ENCODE measurements around the gene LPP.
"Not testable (repeated sequence)": the region's sequence is repeated elsewhere in the genome, so short reads cannot be mapped to it uniquely, and the experiment has no call there.

Gene LPP, protein sequence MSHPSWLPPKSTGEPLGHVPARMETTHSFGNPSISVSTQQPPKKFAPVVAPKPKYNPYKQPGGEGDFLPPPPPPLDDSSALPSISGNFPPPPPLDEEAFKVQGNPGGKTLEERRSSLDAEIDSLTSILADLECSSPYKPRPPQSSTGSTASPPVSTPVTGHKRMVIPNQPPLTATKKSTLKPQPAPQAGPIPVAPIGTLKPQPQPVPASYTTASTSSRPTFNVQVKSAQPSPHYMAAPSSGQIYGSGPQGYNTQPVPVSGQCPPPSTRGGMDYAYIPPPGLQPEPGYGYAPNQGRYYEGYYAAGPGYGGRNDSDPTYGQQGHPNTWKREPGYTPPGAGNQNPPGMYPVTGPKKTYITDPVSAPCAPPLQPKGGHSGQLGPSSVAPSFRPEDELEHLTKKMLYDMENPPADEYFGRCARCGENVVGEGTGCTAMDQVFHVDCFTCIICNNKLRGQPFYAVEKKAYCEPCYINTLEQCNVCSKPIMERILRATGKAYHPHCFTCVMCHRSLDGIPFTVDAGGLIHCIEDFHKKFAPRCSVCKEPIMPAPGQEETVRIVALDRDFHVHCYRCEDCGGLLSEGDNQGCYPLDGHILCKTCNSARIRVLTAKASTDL

DNA sequence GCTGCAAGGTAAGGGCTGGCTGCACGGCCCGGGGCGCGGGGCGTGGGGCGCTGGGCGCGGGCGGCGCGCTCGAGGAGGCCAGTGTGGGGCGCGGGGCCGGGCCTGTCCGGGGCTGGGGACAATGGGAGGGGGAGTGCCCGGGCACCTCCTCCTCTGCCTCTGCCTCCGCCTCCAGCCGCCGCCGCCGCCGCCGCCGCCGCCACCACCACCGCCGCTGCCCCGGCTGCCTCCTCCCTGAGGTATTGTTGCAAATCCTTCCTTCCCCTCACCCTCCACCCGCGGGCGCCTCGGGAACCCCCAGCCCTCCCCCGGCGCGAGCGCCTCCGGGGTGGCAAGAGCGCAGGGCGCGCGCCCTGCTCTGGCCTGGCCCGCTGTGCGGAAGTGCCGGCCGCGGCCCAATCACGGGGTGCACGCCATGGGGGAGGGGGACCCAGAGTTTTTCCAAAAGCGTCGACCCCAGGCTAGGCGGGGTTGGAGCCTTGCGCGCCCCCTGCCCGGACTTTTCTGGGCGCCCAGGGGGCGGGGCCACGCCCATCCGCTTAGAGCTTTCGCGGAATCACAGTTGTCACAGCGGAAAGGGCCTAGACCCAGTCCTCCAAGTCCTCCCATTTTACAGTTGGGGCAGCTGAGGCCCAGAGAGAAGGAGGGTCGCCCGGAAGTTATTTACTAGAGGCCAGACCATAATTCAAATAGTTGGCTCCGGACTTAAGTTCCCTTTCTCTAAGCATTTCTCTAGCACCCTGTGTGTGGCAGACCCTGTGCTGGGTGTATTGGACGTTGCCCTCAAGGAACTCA is at the start of gene LPP:
Gene LPP (plus strand): TSS at position 144 of the 795 bp plus-strand sequence. CDS start 251,964 bp downstream, outside the sequence.
- peak; percentile 66 to 67 (median 66) for DNase-seq (ENCODE audit: low read depth in 3 of 3, low spot score in 1 of 3)

DNA sequence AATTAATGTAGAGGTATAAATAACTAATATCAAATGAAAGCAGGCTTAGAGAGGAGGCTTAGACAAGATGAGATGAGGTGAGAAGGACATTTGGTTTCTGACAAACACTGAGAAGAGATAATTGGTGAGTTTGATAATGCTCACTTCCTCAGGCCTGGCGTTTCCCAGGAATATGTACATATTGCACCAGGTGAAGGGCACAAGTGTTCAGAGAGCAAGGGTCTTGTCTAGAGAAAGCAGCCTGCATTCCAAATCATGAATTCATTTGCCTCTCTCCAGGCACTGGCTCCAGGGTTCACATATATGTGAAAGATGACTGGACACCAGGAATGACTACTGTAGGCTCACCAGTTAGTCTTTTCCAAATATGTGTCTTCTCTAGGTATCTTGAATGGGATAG is 48.0 kb upstream of the LPP start:
- no peak for DNase-seq (ENCODE audit: low read depth in 3 of 3, low spot score in 1 of 3)

DNA sequence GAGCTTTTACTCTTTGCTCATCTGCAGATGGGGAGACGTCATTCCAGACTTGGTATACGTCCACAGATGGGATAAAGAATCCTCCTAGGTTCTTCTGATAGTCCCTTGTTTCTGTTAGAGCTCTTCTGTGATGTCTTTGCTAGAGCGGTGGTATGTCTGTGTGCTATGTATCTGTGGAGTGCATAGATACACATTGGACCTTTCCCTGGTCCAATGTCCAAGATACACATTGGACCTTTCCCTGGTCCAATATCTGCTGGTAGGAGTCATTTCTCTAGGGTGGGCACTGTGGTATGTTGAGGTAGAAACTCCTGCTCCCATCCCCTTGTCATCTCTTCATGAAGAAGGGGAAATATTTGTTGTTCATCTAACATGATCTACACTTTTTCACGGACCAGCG is 47.5 kb upstream of the LPP start:
- DNase-seq (ENCODE audit: low read depth in 3 of 3, low spot score in 1 of 3) = no peak

DNA sequence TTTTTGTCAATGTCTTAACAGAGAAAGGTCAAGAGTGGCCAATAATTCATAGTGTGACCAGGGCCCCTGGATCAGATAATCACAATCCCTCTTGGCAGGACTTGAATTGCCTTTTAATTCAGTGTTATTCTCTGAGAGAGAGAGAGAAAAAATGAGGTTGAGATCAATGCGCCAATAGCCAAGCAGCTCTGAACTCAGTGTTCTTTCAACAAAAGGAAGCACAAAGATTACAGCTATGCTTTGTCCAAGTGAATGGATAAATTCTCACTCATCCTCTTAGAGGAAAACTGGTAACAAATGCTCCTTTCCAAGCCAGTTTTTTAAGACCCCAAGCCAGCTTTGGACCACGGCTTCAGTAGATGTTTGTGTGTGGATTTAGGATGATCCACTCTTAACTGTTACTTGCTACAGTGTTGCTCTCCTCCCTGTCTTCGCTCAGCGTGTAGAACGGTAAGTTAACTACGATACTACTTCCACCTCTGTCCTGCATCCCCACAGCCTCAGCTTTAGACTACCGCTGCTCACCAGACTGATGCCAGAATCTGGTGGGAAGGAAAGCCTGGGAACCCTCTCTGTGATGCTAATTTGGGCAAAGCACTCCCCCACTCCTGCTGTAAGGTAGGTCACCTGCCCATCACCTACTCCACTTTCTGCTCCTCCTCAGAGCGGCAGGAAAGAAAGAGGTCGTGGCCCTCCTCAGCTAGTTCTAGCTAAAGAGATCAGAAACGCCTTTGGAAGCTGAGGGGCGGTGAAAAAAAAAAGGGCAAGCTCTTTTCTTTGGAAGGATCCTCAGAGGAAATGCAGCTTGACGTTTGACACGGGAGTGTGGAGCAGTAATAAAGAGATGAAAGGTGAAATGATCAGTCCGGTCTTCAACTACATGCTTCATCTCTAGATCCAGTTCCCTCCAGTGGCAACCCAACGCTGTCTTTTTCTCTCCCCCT is 46.8 kb upstream of the LPP start:
- no peak for DNase-seq (ENCODE audit: low read depth in 3 of 3, low spot score in 1 of 3)

DNA sequence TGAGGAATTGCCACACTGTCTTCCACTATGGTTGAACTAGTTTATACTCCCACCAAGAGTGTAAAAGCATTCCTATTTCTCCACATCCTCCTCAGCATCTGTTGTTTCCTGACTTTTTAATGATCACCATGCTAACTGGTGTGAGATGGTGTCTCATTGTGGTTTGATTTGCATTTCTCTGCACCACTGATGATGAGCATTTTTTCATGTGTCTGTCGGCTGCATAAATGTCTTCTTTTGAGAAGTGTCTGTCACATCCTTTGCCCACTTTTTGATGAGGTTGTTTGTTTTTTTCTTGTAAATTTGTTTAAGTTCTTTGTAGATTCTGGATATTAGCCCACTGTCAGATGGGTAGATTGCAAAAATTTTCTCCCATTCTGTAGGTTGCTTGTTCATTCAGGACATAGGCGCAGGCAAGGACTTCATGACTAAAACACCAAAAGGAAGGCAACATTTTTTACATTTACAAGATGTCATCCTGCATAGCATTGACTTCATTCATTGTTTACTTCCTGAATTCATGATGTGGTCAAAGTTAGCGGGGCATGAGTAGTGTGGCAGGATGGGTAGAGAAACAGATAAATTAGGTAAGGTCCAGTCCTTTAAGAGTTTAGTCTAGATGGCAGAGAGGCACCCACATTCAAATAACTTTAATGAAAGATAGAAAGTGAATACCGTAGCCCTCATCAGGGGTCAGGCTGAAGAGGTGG is 45.1 kb upstream of the LPP start:
- no peak for DNase-seq (ENCODE audit: low read depth in 3 of 3, low spot score in 1 of 3)

DNA sequence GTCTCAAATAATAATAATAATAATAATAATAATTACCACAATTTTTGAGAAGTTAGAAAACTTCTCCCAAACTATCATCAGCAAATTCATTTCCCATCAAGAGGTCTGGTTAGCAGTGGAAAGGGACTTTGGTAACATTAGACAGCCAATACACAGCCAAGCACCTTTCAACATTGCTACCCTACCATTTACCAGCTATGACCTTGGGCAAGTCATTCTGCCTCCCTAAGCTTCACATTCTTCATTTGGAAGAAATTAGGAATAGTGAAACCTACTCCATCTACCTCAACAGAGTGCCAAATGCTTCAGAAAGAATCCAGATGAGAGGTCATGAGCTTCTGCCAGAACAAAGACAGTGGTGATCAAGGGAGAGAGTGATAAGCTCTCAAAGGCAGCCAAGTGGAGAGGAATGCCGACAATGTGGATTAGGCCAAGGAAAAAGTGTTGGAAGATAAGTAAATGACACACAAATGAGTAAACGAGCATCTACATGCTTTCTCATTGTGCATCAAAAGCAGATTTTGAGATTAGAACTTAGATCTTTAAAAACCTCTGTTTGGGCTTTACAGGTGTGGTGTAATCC is 42.9 kb upstream of the LPP start:
- DNase-seq (ENCODE audit: low read depth in 3 of 3, low spot score in 1 of 3) = no peak

DNA sequence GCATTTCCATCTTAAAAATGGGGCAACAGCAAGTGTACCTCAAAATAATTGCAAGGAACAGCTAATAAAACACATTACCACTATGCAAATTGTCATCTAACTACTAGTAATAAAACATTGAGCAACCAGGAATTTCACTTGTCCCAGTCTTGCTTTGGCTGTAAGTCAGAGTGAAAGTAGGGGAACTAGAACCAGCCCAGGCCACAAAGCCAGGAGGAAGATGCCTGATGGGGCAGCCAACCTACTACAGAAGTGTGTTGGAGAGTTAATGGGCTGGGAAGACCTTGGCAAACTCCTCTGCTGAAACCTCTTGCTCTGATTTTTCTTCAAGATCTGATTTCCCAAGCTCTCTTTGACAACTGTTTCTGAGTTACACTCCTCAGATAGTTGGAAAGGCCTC is 40.2 kb upstream of the LPP start:
- DNase-seq (ENCODE audit: low read depth in 3 of 3, low spot score in 1 of 3) = no peak

DNA sequence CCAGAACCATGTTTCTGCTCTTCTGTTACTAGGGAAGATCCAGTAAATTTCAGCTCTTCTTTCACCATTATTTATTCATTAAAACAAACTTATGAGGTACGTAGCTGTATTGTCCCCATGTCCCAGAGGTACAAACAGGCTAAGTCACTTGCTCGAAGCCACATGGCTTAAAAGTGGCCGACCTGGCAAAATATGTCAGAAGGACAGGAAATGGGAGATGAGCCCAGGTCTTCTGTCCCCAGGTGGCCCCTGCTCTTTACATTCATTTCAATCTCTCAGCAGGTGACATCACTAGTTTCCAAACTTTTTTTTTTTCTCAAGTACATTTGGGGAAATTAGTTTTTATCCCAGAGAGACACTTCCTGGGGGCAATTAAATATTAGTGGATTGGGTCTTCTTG is 34.1 kb upstream of the LPP start:
- no peak for DNase-seq (ENCODE audit: low read depth in 3 of 3, low spot score in 1 of 3)

DNA sequence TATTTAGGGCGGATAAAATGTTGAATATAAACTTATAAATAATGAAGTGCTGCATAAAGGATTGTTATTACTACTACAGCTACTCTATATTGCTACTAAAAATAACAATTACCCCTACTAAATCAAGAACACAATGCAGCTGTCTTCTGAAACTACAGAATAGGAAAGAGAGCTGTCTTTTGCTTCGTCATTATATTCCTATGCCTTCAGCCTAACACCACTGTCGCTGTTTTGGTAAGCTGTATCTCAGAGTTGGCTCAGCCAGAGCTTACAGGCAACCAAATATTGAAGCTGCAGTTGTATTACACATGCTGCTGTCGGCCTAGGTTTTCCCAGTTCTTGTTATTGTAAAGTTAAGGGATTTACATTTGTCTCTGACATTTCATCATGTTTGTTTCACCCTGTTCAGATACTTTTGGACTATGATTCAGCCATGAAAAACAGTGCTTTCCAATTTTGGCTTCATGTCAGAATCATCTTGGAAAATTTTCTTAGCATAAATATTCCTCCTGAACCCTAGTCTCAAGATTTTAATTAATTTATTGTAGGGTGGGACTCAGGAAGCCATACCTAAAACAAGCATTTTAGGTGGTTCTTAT is 31.3 kb upstream of the LPP start:
- no peak for DNase-seq (ENCODE audit: low read depth in 3 of 3, low spot score in 1 of 3)

DNA sequence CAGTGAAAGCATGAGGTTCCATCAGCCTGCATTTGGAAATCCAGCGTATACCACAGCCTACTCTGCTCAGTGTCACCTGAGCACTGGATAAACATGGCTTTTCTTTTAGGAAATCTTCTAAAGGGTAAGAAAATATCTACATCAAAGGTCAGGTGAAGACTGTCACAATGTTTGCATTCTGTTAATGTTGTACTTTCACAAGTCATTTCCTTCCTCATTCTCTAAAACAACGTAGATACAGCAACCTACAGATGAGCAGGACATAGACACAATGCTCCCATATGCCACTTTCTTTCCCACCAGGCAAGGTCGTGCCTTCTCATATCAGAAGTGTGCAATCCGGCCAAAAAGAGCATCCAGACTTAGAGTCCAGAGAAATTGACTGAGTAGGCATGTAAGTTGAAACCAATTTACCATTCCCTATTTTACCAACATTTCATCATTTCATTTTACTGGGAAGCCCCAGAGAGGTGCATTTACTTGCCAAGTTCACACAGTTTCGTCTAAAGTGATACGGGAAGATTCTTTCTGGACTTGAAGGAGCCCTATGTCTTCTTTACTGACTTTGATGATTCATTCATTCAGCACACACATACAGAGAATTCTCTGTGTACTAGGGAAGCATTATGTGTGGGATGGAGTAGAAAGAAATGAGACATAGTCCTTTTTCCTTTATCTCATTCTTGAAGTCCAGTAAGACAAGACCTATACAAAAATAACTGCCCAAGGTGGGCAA is 30.6 kb upstream of the LPP start:
- DNase-seq (ENCODE audit: low read depth in 3 of 3, low spot score in 1 of 3) = no peak

DNA sequence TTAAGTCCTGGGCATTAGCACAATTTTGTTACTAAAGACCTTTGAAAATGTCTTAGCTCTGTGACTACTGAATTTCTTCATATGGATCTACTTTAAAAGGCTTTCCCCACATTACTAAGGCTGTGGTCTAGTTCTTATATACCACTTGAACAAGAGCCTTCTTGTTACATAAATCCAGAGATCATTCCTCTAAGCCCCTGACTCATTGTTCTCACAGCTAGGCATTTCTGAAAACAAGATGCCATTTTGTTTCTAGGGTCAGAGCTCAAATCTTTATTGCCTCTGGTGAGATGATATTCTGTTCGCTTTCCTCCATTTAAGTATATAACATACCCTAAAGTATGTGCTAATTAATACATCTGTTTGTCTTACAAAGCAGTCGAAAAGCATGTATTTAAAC is 29.8 kb upstream of the LPP start:
- no peak for DNase-seq (ENCODE audit: low read depth in 3 of 3, low spot score in 1 of 3)

DNA sequence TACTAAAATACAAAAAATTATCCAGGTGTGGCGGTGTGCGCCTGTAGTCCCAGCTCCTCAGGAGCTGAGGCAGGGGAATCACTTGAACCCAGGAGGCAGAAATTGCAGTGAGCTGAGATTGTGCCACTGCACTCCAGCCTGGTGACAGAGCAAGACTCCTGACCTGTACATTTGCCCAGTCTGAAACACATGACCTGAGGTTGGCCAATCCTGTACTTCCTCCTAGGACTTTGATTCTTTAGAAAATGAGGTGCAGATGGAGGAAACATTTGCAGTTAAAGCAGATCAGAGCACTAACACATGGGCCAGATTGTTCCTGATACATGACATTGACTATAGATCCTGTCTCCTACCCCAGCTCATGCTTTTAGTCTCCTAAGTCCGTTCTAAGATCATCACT is 28.9 kb upstream of the LPP start:
- DNase-seq (ENCODE audit: low read depth in 3 of 3, low spot score in 1 of 3) = no peak

DNA sequence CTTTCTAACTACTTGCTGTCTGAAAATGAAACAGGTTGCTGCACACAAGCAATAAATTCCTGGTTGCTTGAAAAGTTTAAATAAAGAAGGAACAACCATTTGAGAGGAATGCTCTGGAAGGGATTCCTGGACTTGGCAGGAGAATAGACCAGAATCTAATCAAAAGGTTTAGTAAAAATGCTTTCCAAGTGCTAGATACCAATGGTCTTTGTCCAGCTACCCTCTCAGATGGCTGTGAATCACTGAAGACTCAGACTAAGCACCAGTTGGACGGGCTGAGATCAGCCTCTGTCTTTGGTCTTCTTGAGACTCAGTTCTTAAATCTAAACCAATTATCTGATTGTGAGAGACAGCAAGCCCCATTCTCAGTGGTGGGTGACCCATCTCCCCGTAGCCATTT is 27.7 kb upstream of the LPP start:
- no peak for DNase-seq (ENCODE audit: low read depth in 3 of 3, low spot score in 1 of 3)

DNA sequence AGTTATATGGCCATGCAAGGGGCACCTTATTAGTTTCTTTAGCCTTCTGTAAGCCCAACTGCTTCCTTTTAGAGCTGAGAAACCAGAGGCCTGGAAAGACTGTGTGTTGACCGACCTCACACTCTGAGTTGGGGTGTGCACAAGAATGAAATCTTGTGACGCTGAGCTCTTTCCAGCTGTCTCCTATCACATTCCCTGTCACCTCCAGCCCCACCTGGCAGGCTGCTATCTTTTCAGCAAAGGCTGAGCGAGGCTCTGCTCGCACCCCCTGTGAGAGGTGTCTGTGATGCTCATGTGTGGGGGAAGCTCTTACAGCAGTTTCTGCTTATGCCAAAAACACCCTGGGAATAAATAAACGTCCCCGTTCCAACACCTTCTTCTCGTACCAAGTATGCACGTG is 27.0 kb upstream of the LPP start:
- DNase-seq (ENCODE audit: low read depth in 3 of 3, low spot score in 1 of 3) = no peak

DNA sequence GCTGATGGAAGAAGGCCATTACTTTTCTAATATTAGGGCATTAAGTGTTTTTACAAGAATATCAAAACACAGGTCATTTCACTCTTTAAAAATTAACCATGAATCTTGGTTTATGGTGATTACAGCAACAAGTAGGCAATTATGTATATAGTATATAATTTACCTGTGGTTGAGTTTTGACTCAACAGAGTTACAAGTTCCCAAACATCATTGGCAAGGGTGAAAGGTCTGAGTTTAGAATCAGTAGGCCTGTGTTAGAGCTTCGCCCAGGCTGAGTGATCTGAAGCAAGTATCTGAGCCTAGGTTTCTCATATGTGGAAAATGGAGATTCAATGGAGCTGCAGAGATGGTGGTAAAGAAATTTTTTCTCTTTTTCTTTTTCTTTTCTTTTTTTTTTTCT is 25.1 kb upstream of the LPP start:
- no peak for DNase-seq (ENCODE audit: low read depth in 3 of 3, low spot score in 1 of 3)

DNA sequence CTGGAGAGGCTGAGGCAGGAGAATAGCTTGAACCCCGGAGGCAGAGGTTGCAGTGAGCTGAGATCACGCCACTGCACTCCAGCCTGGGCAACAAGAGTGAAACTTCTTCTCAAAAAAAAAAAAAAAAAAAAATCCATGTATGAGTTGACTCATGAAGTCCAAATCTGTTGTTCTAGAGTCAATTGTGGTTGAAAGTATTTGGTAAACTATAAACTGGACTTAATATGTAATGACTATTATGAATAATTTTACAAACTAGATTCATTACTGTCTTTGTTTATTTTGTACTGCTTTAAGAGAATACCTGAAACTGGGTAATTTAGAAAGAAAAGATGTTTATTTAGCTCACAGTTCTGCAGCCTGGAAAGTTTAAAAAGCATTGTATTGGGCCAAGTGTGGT is 22.9 kb upstream of the LPP start:
- DNase-seq (ENCODE audit: low read depth in 3 of 3, low spot score in 1 of 3) = not testable (repeated sequence)

DNA sequence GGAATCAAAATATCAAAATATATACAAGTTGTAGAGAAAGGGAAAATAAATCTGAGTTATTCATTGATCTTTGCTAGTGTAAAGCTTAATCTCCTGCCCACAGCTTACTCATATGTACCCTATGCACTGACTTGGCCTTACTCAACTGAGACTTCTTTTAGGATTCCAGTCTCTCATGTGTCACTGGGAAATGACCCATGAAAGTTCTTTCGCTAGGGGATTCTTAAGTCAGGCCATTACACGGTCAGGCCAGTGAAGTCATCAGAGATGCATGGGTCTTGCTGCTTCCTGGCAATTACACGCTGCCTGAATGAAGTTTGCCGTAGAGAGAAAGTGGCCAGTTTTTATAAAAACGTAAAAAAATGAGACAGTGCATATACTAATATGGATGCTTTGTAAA is 20.7 kb upstream of the LPP start:
- no peak for DNase-seq (ENCODE audit: low read depth in 3 of 3, low spot score in 1 of 3)

DNA sequence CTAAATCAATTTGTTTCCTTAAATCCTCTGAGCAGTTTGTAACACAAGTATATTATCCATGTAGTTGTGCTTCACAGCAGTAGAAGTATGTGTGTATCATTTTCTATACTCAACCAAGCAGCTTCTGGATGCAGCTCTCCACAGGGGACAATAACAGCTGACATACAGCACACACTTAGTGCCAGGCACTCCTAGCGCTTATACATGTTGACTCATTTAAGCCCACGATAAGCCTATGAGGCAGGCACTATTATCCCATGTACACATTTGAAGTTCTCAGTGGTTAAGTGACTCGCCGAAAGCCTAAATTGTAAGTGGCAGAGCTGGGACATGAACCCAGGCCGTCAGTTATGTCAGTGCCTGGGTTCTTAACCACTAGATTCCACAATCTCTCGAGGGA is 20.3 kb upstream of the LPP start:
- DNase-seq (ENCODE audit: low read depth in 3 of 3, low spot score in 1 of 3) = no peak

DNA sequence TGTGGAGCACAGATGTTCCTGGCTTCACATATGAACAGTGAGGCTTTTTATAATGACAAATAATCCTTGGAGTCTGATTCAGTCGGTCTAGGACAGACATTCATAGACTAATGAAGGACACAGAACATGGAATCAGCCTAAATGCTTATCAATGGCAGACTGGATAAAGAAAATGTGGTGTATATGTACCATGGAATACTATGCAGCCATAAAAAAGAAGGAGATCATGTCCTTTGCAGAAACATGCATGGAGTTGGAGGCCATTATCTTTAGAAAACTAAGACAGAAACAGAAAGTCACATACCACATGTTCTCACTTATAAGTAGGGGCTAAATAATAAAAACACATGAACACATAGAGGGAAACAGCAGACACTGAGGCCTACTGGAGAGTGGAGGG is 19.9 kb upstream of the LPP start:
- DNase-seq (ENCODE audit: low read depth in 3 of 3, low spot score in 1 of 3) = no peak
